8988T (cell line): ENCODE data around the gene SPEM1.

Source experiments
- DNase-seq: peaks from one replicate; pipeline ENCODE4 v3.0.0; 2011

SPEM1 gene

GRCh38 chr17:7419819-7420610, at the start of gene SPEM1:
SPEM1 (plus strand) TSS chr17:7420324; CDS start chr17:7420385, 61 bp downstream.
- no peak for DNase-seq

- DNase-seq, result no peak
Measured at GRCh38 chr17:7370853-7371252, 49.3 kb upstream of the SPEM1 start.

- DNase-seq, result no peak
Measured at GRCh38 chr17:7374353-7374752, 45.8 kb upstream of the SPEM1 start.

GRCh38 chr17:7379134-7379533, 41.0 kb upstream of the SPEM1 start:
- no peak for DNase-seq

GRCh38 chr17:7380321-7380720, 39.8 kb upstream of the SPEM1 start:
- no peak for DNase-seq

GRCh38 chr17:7380855-7381683, 39.1 kb upstream of the SPEM1 start, which contains the start of gene TNK1:
TNK1 (plus strand) TSS chr17:7381089; CDS start chr17:7382927, 1,838 bp downstream.
- no peak for DNase-seq

GRCh38 chr17:7382901-7383300, 37.2 kb upstream of the SPEM1 start:
- no peak for DNase-seq

- DNase-seq, result no peak
Measured at GRCh38 chr17:7383371-7383741, 36.8 kb upstream of the SPEM1 start.

GRCh38 chr17:7383742-7384488, 36.2 kb upstream of the SPEM1 start:
- DNase-seq, result no peak

- no peak for DNase-seq
Measured at GRCh38 chr17:7384489-7385081, 35.5 kb upstream of the SPEM1 start.

- no peak for DNase-seq
Measured at GRCh38 chr17:7388856-7389255, 31.3 kb upstream of the SPEM1 start.

- no peak for DNase-seq
Measured at GRCh38 chr17:7389924-7390910, 29.9 kb upstream of the SPEM1 start.

GRCh38 chr17:7391307-7391706, 28.8 kb upstream of the SPEM1 start:
- no peak for DNase-seq

- no peak for DNase-seq
Measured at GRCh38 chr17:7392696-7393612, 27.2 kb upstream of the SPEM1 start.

GRCh38 chr17:7393613-7394451, 26.3 kb upstream of the SPEM1 start:
- DNase-seq, result no peak

- peak; percentile 93 for DNase-seq
Measured at GRCh38 chr17:7394452-7395191, 25.5 kb upstream of the SPEM1 start, which contains the start of gene PLSCR3. PLSCR3 (minus strand) TSS chr17:7394525; CDS start chr17:7394110, 415 bp downstream.

GRCh38 chr17:7396147-7396546, 24.0 kb upstream of the SPEM1 start:
- DNase-seq, result no peak

GRCh38 chr17:7398612-7399011, 21.5 kb upstream of the SPEM1 start:
- DNase-seq, result no peak
